Hematopoietic multipotent progenitor cell treated with erythropoietin and hydrocortisone succinate and interleukin-3 and kit ligand, for 6 days (in vitro differentiated cells): ENCODE results near the gene UBE3A.

Source experiments
- DNase-seq: peaks from one replicate; pipeline ENCODE4 v3.0.0-alpha.2; 2015

UBE3A gene

DNA sequence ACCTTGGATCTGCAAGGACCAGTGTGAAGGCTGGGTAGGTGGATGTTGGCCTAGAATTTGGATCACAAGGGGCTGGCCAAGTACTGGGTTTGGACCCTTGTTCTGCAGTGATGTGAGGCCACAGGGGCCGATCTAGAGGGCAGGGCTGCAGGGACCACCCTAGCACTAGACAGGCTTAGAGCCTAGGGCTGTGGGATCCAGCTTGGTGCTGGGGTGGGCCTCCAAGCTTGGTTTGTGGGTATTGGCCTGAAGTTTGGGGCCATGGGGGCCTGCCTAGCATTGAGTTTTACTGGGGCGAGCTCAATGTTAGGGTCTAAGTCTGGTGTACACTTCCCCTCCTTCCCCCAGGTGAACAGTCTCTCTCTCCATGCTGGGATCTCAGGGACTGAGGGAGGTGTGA, 36.5 kb downstream of the UBE3A start:
- DNase-seq: no peak

DNA sequence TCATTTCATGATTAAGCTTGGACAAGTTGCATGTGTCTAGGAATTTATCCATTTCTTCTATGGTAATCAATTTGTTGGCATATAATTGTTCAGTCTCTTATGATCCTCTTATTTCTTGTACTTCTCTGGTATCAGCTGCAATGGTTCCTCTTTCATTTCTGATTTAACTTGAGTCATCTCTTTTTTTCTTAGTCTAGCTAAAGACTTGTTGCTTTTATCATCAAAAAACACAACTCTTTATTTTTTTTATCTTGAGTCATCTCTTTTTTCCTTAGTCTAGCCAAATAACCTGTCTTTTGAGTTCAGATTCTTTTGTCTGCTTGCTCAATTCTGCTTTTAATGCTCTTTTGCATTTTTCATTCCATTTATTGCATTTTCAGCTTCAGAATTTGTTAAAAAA, 37.3 kb downstream of the UBE3A start:
- DNase-seq: peak; percentile 25

DNA sequence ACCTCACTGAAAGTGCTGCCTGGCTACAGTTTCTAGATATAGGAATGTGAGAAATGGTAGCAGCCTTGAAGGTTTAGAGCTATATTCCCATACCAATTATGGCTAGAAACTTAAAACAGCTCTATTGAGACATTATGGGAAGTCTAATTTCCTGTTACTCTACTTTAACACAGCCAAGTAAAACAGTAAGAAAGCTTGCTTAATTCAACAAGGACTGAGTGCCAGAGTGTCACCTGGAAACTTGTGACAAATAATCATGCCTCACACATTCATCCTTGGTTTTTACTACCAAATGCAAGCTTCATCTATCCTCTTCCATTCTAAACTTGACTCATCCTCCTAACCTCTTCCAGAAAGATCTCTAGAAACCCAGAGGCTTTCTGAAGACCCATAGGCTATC, 41.7 kb downstream of the UBE3A start:
- no peak for DNase-seq

DNA sequence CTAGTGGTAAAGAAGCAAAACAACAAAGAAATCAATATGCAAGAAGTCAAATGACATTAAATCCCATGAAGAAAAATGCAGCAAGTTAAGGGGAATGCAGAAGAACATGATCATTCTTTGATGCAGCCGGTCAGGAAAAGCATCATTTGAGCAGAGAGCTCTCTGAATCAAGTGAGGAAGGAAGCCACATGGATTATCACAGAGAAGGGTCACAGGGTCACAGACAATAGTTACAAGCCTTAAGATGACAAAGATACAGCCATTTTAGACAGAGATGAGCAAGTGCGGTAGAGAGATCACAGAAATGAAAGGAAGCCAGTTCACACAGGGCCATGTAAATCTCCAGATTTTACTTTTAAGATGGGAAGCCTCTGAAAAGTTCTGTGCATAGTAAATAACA, 43.9 kb downstream of the UBE3A start:
- DNase-seq: no peak

DNA sequence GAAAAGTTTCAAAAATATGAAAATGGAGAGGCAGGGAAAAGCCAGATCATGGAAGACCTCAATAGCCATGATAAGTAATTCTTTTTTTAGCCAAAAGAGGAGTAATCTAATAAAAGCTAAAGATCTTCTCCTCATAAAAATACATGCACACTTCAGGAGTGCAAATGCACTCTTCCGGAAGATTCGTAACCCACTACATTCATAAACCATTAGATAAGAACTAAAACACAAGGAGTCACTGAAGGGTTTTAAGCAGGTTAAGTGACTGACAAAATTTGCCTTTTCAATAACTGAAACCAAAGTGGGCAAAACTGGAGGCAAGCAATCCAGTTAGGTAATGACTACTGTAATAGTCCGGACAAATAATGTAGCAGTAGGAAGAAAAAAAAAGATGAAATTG, 46.0 kb downstream of the UBE3A start:
- no peak for DNase-seq

DNA sequence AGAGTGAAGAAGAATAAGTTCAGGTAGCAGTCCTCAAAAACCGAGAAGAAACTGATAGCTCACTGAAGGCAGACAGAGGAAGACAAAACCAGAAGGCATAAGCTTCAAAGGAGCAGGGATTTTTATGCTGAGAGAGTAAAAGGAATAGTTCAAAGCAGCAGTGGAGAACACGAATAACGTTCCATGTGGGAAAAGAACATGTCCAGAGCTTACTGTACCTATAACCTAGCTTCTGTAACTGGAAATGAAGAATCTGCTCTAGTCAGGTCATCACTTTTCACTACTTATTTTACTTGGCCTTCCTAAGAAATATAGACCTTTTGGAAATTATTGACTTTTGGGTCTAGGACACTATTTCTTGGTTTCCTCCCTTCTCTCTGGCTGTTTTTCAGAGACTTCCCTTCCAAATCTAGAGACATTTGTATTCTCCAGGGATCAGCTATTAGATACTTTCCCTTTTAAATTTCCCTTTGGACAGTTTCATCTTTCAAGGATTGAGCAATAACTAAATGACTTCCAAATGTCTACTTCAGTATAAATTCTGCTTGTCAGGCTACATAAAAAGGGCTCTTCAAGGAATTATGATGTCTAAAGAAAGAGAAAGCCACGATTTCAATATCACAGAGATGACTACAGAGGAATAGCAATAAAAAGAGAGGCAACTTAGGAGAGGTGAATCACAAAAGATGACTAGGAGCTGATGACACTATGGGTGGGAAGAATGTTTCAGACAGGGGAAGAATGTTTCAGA, 46.7 kb downstream of the UBE3A start:
- DNase-seq: no peak

DNA sequence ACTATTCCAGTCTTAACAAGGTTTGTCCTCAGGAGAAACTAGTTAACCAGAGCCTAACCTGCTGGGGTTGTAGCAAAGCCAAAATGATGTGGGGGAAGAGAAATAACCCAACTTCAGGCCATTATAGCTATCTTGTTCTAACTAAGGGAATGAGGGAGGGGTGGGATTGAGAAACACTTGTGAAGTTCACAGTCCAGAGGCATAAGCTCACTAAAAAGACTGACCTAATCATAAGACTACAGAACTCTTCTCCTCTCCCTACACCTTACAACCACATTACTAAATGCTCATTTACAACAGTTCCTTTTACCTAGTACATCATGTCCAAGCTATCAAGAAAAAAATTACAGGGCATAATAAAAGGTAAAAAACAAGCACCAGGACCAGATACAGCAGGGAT, 52.8 kb downstream of the UBE3A start:
- no peak for DNase-seq

DNA sequence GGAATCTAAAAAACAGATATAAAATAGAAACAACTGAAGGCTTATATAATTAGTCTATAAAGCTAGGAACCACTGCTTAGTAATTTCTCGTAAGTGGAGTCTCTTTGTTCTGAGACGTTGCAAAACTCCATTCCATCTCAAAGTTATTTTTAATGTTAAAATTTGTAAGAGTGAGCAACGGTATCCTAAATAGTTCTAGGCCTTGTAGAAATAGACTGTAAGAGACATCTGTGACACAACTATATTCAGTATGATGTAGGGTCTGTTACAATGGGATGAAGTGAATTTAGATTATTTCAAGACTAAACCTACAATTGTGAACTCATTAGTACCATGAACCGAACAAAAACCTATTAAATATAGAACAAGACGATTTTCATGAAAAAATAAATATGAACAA, 57.2 kb downstream of the UBE3A start:
- DNase-seq: no peak

DNA sequence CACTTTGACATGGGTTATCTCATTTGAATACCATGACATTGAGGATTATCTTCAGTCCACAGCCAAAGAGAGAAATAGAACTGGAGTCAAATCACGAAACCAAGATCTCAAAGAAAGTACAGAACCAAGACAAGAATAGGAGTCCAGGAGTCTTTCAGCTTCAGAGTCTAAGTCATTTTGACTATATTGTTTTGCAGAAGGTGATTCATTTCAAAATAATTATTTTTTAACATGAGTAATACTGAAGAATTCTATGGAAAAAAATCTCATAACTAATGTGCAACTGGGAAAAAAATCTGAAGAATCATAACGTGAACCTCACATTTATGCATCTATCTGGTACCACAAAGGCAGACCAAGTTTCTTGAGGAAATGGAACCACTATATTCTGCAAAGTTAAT, 60.3 kb downstream of the UBE3A start:
- peak; percentile 28 for DNase-seq

DNA sequence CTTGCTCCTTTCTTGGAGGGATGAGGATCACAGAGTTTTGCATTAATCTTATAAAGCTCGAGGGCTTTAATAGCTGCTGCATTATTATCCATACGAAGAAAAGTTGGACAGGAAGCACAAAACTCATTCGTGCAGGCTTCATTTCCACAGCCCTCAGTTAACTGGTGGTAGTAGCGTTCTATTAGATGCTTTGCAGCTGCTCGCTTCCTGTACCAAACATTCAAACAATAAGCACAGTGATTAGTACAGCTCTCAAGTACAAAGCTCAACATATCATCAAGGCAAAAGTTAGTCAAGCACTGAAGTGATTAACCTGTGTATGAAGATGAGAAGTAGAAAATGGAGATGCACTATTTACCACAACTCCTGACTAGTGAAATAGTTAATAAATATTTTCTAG, 63.3 kb downstream of the UBE3A start:
- no peak for DNase-seq

DNA sequence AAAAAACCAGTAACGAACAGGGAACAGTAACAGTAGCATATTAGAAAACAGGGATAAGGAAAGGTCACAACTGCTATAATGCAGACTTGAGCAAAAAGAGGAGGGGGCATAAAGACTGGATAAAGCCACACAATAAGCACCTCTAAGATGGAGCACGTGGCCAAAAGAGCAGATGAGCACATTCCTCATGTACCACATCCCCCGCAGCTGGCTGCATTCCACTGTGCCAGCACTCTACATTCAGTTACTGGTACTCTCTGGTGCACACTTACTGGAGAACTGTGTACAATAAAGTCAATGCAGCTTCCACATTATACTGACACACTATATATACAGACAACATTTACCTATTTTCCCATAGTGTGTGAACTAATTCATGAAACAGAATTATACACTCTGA, 64.7 kb downstream of the UBE3A start:
- no peak for DNase-seq

DNA sequence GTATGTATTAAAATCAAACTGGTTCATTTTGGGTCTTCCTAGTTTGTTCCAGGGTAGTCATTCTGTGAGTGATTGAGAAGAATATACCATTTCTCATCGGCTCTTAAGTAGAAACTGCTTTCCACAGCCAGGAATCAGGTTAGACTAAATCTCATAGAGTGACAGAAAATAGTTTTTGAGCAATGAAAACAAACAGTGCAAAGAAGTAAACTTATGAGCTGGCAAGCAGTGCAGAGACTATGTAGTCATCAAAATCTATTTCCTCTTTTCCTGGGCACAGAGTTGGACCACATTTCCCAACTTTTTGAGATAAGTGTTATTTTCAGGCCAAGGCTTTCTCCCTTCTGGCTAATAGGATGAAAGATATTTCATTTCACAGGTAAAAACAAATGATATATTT, 66.5 kb downstream of the UBE3A start:
- DNase-seq: peak; percentile 15

DNA sequence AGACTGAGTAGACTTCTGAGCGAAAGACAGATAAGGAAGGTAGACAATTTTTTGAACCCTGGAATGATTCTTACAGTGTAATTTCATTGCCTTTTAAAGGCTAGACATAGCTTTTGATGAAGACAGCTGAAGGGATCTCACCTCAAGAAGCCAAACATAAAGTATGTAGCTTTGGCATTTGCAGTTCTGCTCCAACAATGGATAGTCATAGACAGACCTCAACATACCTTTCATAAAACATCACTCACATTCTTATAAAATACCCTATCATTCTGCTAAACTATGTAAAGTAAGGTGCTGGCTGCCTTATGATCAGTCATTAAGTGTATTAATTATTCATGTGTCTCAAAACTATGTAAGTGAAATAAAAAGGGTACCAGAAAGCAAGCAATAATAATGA, 70.0 kb downstream of the UBE3A start:
- DNase-seq: no peak

DNA sequence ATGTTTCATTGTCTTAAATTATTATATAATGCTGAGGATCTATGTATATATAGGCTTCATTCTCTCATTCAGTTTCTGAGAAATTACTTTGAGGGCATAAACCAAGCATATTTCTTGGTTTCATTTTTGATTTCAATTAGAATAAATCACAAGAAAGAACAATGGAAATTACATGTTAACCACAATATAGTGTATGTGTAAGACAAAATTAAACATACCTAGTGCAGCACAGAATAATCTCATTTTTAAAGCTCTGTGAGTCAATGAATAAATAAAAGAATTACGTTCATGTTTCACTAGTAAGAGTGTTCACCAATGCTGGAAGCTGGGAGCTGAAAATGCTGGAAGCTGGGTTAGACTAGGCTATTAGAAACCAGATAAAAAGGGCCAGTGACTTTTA, 72.8 kb downstream of the UBE3A start:
- no peak for DNase-seq

DNA sequence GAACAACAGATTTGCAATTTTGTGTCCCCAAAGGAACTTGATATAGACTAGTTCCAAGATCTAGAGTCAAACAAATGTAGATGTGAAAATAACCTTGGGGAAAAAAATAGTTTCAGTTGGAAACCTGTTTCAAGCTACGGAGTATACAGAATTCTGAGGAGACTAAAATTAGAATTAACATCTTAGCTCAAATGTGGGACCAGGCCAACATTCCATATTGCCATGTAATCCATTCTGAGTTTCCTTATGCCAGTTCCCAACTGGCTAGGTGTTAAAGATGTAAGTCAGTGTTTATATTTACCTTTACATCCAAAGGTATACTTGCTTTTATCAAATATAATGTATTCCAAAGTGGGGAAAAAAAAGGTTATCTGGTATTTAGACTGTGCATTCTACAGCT, 76.3 kb downstream of the UBE3A start:
- no peak for DNase-seq

DNA sequence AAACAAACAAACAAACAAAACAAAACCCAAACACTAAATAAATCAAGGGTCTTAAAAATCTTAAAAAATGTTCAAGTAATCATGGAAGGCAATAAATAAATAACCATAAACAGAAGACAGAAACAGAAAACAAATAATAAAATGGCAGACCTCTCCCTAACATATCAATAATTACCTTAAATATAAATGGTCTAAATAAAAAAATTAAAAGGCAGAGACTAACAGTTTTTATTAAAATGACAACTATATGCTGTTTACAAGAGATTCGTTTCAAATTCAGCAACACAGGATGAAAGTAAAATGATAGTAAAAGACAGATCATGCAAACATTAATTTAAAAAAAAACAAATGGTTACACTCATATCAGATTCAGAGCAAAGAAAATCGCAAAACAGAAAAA, 91.1 kb downstream of the UBE3A start:
- DNase-seq: no peak

DNA sequence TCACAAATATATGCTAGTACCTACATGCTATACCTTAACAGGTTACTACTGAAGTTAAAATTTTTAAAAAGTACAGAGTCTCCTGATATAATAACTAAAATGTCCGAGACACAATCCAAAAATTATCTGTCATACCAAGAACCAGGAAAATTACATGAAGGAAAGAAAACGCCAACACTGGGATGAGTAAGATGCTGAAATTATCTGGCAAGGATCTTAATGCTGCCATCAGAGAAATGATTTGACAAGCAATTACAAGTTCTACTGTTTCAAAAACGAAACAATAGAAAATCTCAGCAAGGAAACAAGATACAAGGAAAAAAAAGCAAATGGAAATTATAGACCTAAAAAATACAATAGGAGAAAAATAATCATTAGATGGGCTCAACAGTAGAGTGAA, 92.5 kb downstream of the UBE3A start:
- DNase-seq: no peak

DNA sequence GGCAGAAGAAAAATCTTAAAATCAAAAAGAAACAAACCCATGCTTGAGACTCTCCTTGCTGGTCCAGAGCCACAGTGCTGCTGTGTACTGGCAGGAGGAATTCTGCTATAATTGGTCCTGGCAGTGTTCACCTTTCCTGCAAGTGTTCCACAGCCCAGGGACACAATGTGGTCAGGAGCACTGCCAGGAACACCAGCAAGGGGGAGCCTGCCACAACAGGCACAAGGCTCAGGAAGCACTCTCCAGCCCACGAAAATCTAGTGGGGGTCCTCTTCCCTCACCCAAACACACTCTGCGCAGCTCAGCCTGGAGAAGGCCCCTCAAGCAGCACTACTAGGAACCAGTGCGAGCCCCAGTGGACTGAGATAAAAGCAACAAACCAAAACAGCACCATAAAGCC, 92.9 kb downstream of the UBE3A start:
- no peak for DNase-seq

DNA sequence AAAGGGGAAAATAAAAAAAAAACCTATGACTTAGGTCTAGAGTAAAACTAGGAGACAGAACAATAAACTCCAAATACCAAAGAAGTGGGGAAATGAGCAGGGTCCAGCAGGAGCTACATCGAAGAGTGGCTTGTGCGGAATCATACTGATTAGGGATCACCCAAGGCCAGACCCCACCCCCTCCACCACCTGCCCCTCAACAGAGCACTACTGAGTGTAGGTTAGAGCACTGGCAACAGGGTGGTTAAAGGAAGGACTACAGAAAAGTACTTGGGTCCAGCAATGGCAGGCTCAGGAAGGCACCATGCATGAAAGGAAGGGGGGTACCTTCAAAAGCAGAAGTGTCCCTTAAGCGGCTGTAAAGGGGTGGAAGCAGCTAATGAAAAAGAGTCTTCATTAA, 96.2 kb downstream of the UBE3A start:
- DNase-seq: no peak

DNA sequence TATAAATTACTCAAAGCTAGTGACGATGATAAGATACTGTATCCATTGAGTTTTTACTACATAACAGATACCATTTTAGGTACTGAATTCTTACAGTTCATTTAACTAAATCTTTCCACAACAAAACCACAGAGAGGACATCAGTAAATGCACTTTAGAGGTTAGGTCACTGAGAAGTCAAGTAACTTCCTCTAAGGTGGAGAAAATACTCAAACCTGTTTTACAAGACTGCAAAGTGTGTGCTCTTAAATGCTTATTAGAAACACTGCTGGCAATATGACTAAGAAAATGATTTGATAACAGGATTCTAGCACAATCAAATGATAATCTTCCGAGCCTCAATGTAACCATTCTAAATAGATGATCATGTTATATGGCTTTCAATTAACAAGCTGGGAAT, 99.4 kb downstream of the UBE3A start:
- no peak for DNase-seq

DNA sequence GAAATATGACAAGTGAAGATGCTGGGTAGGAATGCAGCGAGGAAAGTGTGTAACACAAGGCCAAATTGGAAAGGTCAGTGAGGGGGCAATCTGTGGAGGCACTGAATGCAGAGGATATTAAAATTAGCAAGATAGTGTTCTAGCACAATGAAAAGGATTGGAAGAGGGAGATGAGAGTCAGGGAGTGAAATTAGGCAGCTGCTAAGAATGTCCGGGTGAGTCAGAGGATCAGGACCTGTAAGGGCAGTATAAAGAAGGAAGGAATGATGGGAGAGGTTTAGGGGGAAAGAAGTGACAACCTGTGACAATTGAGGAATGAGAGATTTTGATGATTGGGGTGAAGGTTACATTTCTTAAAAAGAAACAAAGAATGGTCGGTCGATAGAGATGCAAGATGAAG, 103.5 kb downstream of the UBE3A start:
- no peak for DNase-seq

DNA sequence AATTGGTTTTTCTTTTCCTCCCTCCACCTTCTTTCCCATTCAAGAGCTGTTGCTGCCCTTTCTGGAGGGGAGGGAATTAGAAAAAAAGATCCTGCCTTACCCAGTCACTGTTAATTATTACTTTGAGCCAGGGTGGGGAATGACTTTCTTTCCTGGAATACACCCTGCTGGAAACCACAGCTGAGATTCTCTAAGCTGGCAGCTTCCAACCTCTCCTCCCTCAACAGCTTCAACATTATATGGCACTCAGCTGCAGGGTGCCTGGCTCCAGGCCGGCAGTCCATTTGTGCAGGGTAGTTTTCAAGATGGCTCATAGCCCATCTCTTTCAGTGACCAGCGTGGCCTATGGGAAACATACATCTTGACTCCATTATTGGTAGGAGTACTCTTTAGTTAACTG, 105.8 kb downstream of the UBE3A start:
- DNase-seq: no peak

DNA sequence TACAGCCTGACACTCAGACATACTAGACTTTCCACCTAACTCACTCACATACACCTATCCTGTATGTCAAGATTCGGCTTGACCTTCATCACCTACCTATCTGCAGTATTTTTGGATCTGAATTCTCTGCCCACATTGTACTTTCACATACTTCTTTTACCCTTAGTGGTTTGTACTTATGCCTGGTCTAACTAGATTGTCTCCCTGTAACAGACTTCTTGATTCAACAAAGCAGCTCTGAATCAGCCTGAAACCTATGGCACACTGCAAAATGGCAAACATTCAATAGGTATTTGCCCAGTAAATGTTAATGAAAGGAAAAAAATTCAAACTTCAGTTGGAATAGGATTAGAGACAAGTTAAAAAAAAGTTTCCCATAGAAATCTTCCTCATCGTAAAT, 106.5 kb downstream of the UBE3A start:
- DNase-seq: no peak

DNA sequence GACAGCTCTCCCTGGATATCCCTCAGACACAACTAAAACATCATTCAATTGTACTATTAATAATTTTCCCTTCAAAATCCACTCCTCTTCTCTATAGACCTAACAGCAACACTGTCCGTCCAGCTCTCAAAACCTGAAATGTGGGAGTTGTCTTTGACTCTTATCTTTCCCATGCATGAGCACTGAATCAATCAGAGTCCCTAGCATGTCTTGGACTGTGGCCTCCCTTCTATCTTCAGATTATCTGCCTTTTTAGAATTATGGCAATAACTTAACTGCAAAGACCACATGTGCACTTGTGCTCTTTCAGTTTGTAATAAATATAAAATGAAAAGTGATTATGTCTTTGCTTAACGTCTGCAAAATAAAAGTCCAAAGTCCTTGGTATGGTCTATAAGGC, 107.0 kb downstream of the UBE3A start:
- peak; percentile 27 for DNase-seq

DNA sequence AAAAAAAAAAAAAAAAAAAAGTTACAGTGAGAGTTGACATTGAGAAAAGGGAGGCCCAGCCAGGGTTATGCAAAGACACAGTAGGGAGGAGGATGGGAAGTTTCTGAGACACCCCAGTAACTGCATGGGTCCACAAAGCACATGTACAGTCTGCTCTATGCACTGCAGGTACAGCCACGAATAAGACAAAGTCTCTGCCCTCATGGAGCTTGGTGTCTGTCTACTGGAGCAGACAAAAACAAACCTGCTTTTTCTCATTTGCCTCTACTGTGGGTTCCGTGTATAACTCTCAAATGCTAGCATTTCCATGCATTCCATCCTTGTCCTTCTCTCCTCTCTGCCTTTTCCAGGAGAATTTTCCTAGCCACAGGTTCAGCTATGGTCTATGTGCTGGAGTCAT, 107.4 kb downstream of the UBE3A start:
- DNase-seq: no peak

DNA sequence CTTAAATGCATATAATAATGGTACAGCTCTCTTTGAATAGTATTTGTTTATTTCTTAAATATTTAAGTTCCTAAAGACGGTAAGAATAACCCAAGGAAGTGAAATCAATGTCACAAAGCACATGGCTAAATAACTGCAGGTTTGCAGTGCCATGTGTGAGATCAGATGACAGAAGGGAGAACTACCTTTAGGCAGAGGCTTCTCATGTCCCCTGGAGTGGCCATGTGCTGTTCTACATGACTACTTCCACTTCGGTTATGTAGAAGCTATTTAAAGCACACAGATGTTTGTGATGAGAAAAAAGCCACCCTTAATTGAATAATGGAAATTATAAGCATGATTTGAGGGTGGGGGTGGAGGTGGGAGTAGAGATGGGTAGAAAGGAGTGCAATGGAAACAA, 109.1 kb downstream of the UBE3A start:
- no peak for DNase-seq
